NCI-H748 treated with DMSO at 0.1 percent for 48 hours (cell line): Measurements from ENCODE around the gene CD28.
"Not testable (repeated sequence)": the region's sequence is repeated elsewhere in the genome, so short reads cannot be mapped to it uniquely, and the experiment has no call there.

Experiments
- DNase-seq: peaks from one replicate; lab custom pipeline; 2025; lab: John Stamatoyannopoulos, UW

CD28 gene

GRCh38 chr2:203784710-203785270 is 78.4 kb downstream of the CD28 start:
- DNase-seq, result not testable (repeated sequence)

- not testable (repeated sequence) for DNase-seq
These were observed 79.1 kb downstream of the CD28 start for GRCh38 chr2:203785391-203786110.

- DNase-seq, result peak; percentile 72
These were observed 80.3 kb downstream of the CD28 start for GRCh38 chr2:203786549-203787351.

- DNase-seq, result no peak
These were observed 81.5 kb downstream of the CD28 start for GRCh38 chr2:203787979-203788378.
